ENCODE results near the gene NRG2.

NRG2 gene

GRCh38 chr5:139946440-139946839 is 96.7 kb downstream of the NRG2 start:
- no peak for DNase-seq (ENCODE audit: low read depth)

GRCh38 chr5:139946006-139946405 is 97.1 kb downstream of the NRG2 start:
- DNase-seq (ENCODE audit: low read depth): no peak

GRCh38 chr5:139942243-139942642 is 100.9 kb downstream of the NRG2 start:
- no peak for DNase-seq (ENCODE audit: low read depth)

GRCh38 chr5:139930406-139930805 is 112.7 kb downstream of the NRG2 start:
- no peak for DNase-seq (ENCODE audit: low read depth)

GRCh38 chr5:139926797-139927503 is 116.1 kb downstream of the NRG2 start:
- no peak for DNase-seq (ENCODE audit: low read depth)

GRCh38 chr5:139925650-139926640 is 117.2 kb downstream of the NRG2 start:
- no peak for DNase-seq (ENCODE audit: low read depth)

GRCh38 chr5:139925216-139925562 is 117.9 kb downstream of the NRG2 start:
- DNase-seq (ENCODE audit: low read depth): no peak

- no peak for DNase-seq (ENCODE audit: low read depth)
Measured at GRCh38 chr5:139924294-139925215, 118.5 kb downstream of the NRG2 start.

GRCh38 chr5:139919308-139919707 is 123.8 kb downstream of the NRG2 start:
- DNase-seq (ENCODE audit: low read depth): no peak

GRCh38 chr5:139915834-139916233 is 127.3 kb downstream of the NRG2 start:
- no peak for DNase-seq (ENCODE audit: low read depth)

GRCh38 chr5:139915266-139915665 is 127.8 kb downstream of the NRG2 start:
- DNase-seq (ENCODE audit: low read depth): no peak

GRCh38 chr5:139914218-139914807 is 128.8 kb downstream of the NRG2 start:
- no peak for DNase-seq (ENCODE audit: low read depth)

- no peak for DNase-seq (ENCODE audit: low read depth)
Measured at GRCh38 chr5:139912804-139913203, 130.3 kb downstream of the NRG2 start.

GRCh38 chr5:139912158-139912557 is 130.9 kb downstream of the NRG2 start:
- no peak for DNase-seq (ENCODE audit: low read depth)

GRCh38 chr5:139911425-139912120 is 131.5 kb downstream of the NRG2 start:
- DNase-seq (ENCODE audit: low read depth): no peak

GRCh38 chr5:139910901-139911300 is 132.2 kb downstream of the NRG2 start:
- no peak for DNase-seq (ENCODE audit: low read depth)

- no peak for DNase-seq (ENCODE audit: low read depth)
Measured at GRCh38 chr5:139910036-139910435, 133.1 kb downstream of the NRG2 start.

- DNase-seq (ENCODE audit: low read depth): peak; percentile 28
Measured at GRCh38 chr5:139908749-139909148, 134.3 kb downstream of the NRG2 start.

- DNase-seq (ENCODE audit: low read depth): no peak
Measured at GRCh38 chr5:139906661-139907060, 136.4 kb downstream of the NRG2 start.

- DNase-seq (ENCODE audit: low read depth): no peak
Measured at GRCh38 chr5:139904816-139905661, 138.1 kb downstream of the NRG2 start.

GRCh38 chr5:139904566-139904815 is 138.6 kb downstream of the NRG2 start:
- DNase-seq (ENCODE audit: low read depth): no peak
